K562 (cell line): ENCODE data around the gene HYAL3. TPM values are rescaled to one million over a fixed set of nuclear protein-coding genes. Genes with fewer than 3 reads are reported as not detected.
A peak's percentile ranks its signal among the peaks of the same experiment; 100 is the strongest.

ENCODE experiments used
- ATAC-seq: fragments of 200-7000 bp; cut with Tn5 transposase; 3 replicates; pipeline ENCODE4 v1.9.1; 2020; ENCODE audit warnings: moderate library complexity
- BruUV-seq: library from RNA; stranded (reverse); fragments of 400-500 nt; replicated peaks from 2 replicates; lab custom pipeline; 2021; lab: Mats Ljungman, UMichigan
- CTCF ChIA-PET: fragments of 300-600 bp; formaldehyde crosslinking; extraction: SDS; loops from one replicate; lab custom pipeline; 2021; ENCODE audit warnings: low intra/inter-chr PET ratio; lab: Yijun Ruan, JAX
- POLR2A ChIA-PET: fragments of 300-600, 350-650 bp; sonication (Branson Sonifier 250); formaldehyde crosslinking; extraction: SDS; loops from one replicate; lab custom pipeline; 2021; ENCODE audit warnings: antibody characterized with exemption, inconsistent platforms; lab: Yijun Ruan, JAX
- DNase-seq, 4 experiments: peaks; one replicate each; pipeline versions ENCODE4 v3.0.0 to v3.0.0-alpha.2; 2011 to 2018; ENCODE audit warnings: low spot score in 3 of 4, mixed read lengths in 3 of 4; ENCODE audit errors: extremely low read depth in 1 of 4
- FAIRE-seq: peaks from 2 replicates; lab custom pipeline; 2011; peaks lifted over from hg19 to GRCh38; lab: Jason Lieb, UNC
- H2AFZ ChIP-seq: 2 replicates; pipeline ENCODE4 v1.6.0; 2011; ENCODE audit warnings: low read depth, low read length, control low read depth, inconsistent platforms
- H3K27ac ChIP-seq: fragments of 200-600 bp; 3 replicates; pipeline ENCODE4 v1.8.0; 2011; ENCODE audit warnings: low read depth, mild to moderate bottlenecking, control low read depth, inconsistent platforms, low read length, moderate library complexity, mixed read lengths; ENCODE audit errors: extremely low read depth
- H3K27me3 ChIP-seq, 2 experiments: fragments of 300-600 bp in 1 of 2; 2 replicates in 1 of 2; 3 replicates in 1 of 2; pipeline versions ENCODE4 v1.6.0 to v1.8.0; 2011; ENCODE audit warnings: inconsistent platforms in 2 of 2, low read length in 2 of 2, mild to moderate bottlenecking in 1 of 2, mixed read lengths in 1 of 2, moderate library complexity in 1 of 2; ENCODE audit not compliant: control insufficient read depth in 2 of 2, insufficient read depth in 2 of 2
- H3K36me3 ChIP-seq: fragments of 300-600 bp; 3 replicates; pipeline ENCODE4 v1.8.0; 2011; ENCODE audit warnings: mild to moderate bottlenecking, low read length, inconsistent platforms; ENCODE audit not compliant: control insufficient read depth, insufficient read depth
- H3K4me1 ChIP-seq, 2 experiments: fragments of 200-600 bp in 1 of 2; replicated peaks in 1 of 2; 2 replicates in 1 of 2; 3 replicates in 1 of 2; pipeline versions ENCODE4 v1.5.1 to v1.8.0; 2011; ENCODE audit warnings: inconsistent platforms in 2 of 2, low read length in 2 of 2, mild to moderate bottlenecking in 1 of 2, mixed read lengths in 1 of 2, moderate library complexity in 1 of 2; ENCODE audit not compliant: control insufficient read depth in 2 of 2, insufficient read depth in 2 of 2
- H3K4me2 ChIP-seq: 2 replicates; pipeline ENCODE4 v1.6.1; 2011; ENCODE audit warnings: low read length, control low read depth, inconsistent platforms, mixed read lengths; ENCODE audit not compliant: insufficient read depth
- H3K4me3 ChIP-seq: fragments of 200-600 bp; sonication (generic), shearing (Covaris generic); 2 replicates; pipeline ENCODE4 v1.5.1; 2016; ENCODE audit warnings: control low read depth, inconsistent platforms
- H3K79me2 ChIP-seq: fragments of 200-600 bp; 3 replicates; pipeline ENCODE4 v1.8.0; 2011; ENCODE audit warnings: low read length, inconsistent platforms; ENCODE audit not compliant: control insufficient read depth, insufficient read depth
- H3K9ac ChIP-seq, 2 experiments: 2 replicates each; pipeline versions ENCODE4 v1.6.0 to v1.6.1; 2011; ENCODE audit warnings: low read depth in 2 of 2, low read length in 2 of 2, control low read depth in 1 of 2, inconsistent platforms in 1 of 2, mild to moderate bottlenecking in 1 of 2, mixed read lengths in 1 of 2; ENCODE audit not compliant: insufficient read depth in 1 of 2
- H3K9me1 ChIP-seq: one replicate; pipeline ENCODE4 v1.6.0; 2011; ENCODE audit warnings: inconsistent platforms, mild to moderate bottlenecking, low read length, moderate library complexity; ENCODE audit not compliant: control insufficient read depth, insufficient read depth
- H3K9me3 ChIP-seq: replicated peaks from 2 replicates; pipeline ENCODE4 v1.5.1; 2011; ENCODE audit warnings: low read depth, low read length, inconsistent platforms; ENCODE audit not compliant: control insufficient read depth, insufficient read depth
- H4K20me1 ChIP-seq: replicated peaks from 2 replicates; pipeline ENCODE4 v1.6.1; 2011; ENCODE audit warnings: low read length, inconsistent platforms, mixed read lengths; ENCODE audit not compliant: control insufficient read depth, insufficient read depth
- FOSL1 ChIP-seq: fragments of 200-800 bp; sonication (Bioruptor generic); conservative IDR thresholded peaks from 2 replicates; pipeline ENCODE4 v1.6.1; 2016; ENCODE audit warnings: missing genetic modification characterization, missing compliant biosample characterization
- FUS ChIP-seq: fragments of 200-400 bp; formaldehyde crosslinking; optimal IDR thresholded peaks from 2 replicates; pipeline ENCODE3; 2017; ENCODE audit warnings: low read depth, low read length
- HSF4 ChIP-seq: fragments of 250-450 bp; sonication (Bioruptor Pico); IDR thresholded peaks from 2 replicates; pipeline ENCODE4 v2.1.2; 2022; ENCODE audit warnings: mild to moderate bottlenecking, moderate library complexity, borderline replicate concordance
- MTA1 ChIP-seq: fragments of 450-650 bp; IDR thresholded peaks from 2 replicates; pipeline ENCODE4 v1.6.1; 2017; ENCODE audit warnings: borderline replicate concordance
- SAFB ChIP-seq: fragments of 200-400 bp; formaldehyde crosslinking; IDR thresholded peaks from 2 replicates; pipeline ENCODE4 v1.6.1; 2017; ENCODE audit warnings: low read depth, low read length, borderline replicate concordance
- SAP30 ChIP-seq: fragments of 200-600 bp; sonication (generic); IDR thresholded peaks from 2 replicates; pipeline ENCODE4 v1.6.1; 2012; ENCODE audit warnings: borderline replicate concordance, low read depth, mild to moderate bottlenecking, moderate library complexity, low read length, control low read depth, inconsistent platforms; ENCODE audit not compliant: insufficient read depth, poor library complexity, severe bottlenecking
- ZNF224 ChIP-seq: sonication (generic); formaldehyde crosslinking; IDR thresholded peaks from 2 replicates; pipeline ENCODE4 v1.8.0; 2022; ENCODE audit warnings: mild to moderate bottlenecking, missing genetic modification reagents
- WGBS: fragments of 100-300 bp; shearing (Covaris generic); methylation state at CpG from one replicate; pipeline ENCODE4 v1.1.6; 2016; ENCODE audit warnings: low coverage, mixed read lengths; ENCODE audit not compliant: insufficient coverage; ENCODE audit errors: missing lambda C conversion rate; 5-methylcytosine and 5-hydroxymethylcytosine counted together
- in situ Hi-C: fragments of 300-500 bp; cut with MboI; formaldehyde crosslinking; loops from 4 replicates; pipeline ENCODE4 v1.15.0; 2018; ENCODE audit warnings: inconsistent platforms, mixed read lengths
- intact Hi-C: fragments of 100-400 bp; cut with micrococcal nuclease; formaldehyde crosslinking; loops from 2 replicates; pipeline ENCODE4 v1.14.2; 2022
- polyA plus RNA-seq, 8 experiments: library from polyadenylated mRNA; depleted of rRNA in 4 of 8; stranded (reverse) in 5 of 8; unstranded in 3 of 8; fragments of >200 nt; fragmentation: Nextera tagmentation in 2 of 8; fragmentation: Illumina TruSeq in 1 of 8; extraction: Ambion mirVana in 2 of 8; extraction: Trizol in 1 of 8; gene quantifications; 2 replicates each; pipeline versions ENCODE4 v1.2.1 to v1.2.3, GENCODE V29; 2011 to 2014; ENCODE audit warnings: inconsistent platforms in 1 of 8, missing spikeins in 1 of 8
- total RNA-seq, 7 experiments: library from RNA; depleted of rRNA in 6 of 7; stranded (reverse); fragments of >200 nt in 6 of 7; fragmentation: Illumina TruSeq in 2 of 7; extraction: Trizol in 2 of 7; gene quantifications; 2 replicates each; pipeline versions ENCODE4 v1.2.1 to v1.2.3, GENCODE V29; 2011 to 2021; ENCODE audit warnings: low replicate concordance in 1 of 7
- TF ChIP-seq, protein P1 (sequence below): sonication (generic); formaldehyde crosslinking; IDR thresholded peaks from 2 replicates; pipeline ENCODE4 v1.8.0; 2022; ENCODE audit warnings: missing genetic modification reagents, mild to moderate bottlenecking, moderate library complexity, borderline replicate concordance
- TF ChIP-seq, protein P2 (sequence below): sonication (generic); formaldehyde crosslinking; IDR thresholded peaks from 2 replicates; pipeline ENCODE4 v1.8.0; 2022; ENCODE audit warnings: mild to moderate bottlenecking, low read depth, missing genetic modification reagents
- TF ChIP-seq, protein P3 (sequence below): sonication (generic); formaldehyde crosslinking; IDR thresholded peaks from 2 replicates; pipeline ENCODE4 v1.8.1; 2023; ENCODE audit warnings: mild to moderate bottlenecking, missing genetic modification reagents, moderate library complexity
- TF ChIP-seq, protein P4 (sequence below): sonication (generic); formaldehyde crosslinking; IDR thresholded peaks from 2 replicates; pipeline ENCODE4 v1.8.1; 2023; ENCODE audit warnings: mild to moderate bottlenecking, missing genetic modification reagents
- TF ChIP-seq, protein P5 (sequence below): fragments of 450-650 bp; IDR thresholded peaks from 2 replicates; pipeline ENCODE4 v1.6.1; 2017; ENCODE audit warnings: antibody characterized with exemption

The HYAL3 gene
- total and polyA plus RNA-seq, 9 of the 15 experiments (the other 6 are each of a cell fraction or from before 2014, with no cell fraction given) = 0.38 to 9.1 (median 6.8) TPM

DNA sequence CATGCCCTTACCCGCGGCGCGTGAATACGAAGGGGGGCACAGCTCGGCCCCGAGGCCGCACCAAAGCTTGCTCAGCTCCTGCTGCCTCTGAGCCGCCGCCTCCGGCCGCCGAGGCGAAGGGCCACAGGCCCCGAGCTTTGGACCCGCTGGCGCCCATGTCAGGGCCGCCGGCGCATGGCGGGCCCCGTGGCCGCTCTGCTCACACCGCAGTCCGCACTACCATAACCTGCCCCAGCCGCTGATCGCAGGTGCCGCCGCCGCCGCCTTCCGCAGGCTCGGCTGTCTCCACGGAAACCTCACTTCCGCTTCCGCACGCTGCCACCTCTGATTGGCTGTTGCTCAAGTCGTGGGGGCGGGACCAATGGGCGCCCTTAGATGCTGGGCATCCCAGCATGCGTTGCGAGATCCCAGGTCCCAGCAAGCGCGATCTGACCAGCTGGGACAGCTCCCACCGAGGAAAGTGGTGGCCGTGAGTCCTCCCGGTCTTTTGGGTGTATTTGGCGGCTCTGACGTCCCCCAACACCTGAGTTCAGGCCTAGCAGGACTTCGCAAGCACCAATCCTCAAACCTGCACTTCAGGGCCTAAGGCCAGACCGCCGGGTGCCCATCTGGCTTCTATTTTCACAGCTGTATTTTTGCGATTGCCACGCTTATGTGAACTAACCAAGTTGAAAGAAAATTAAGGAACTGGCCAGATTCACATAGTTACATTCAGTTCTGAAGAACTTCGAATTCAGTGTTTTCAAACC, 28.9 kb upstream of the HYAL3 start, which contains the start of gene TUSC2:
Gene TUSC2, minus strand, starts transcription at position 281 of the 749 bp plus-strand sequence. Its CDS starts 124 bp downstream, at position 157.
- H3K4me3 ChIP-seq = peak within 1 kb of the TSS; percentile 84
- H3K27me3 ChIP-seq = no peaks in the 10 kb centered on the region
- intact Hi-C loops (loop anchor here (2.0 kb wide), 1 partner anchor 29 kb away; the partner anchor contains the start of genes HYAL3 and NAA80), in situ Hi-C loops (no loop called here)
- H3K9ac ChIP-seq = peak within 1 kb of the TSS; percentile 78 to 98
- peaks cover 63% of the 10 kb centered on the region; the same call in 2 of the 3 replicates for H3K36me3 ChIP-seq
- ChIA-PET CTCF (no interaction called here), POLR2A (interaction anchor here (0.6 to 2.1 kb wide), 15 partner anchors 9 to 56 kb away, joined by 3 to 31 read pairs (median 4); partner anchors contain the start of genes HYAL1, HYAL3, NAA80 and RASSF1)
- H3K79me2 ChIP-seq = peaks cover 24% of the 10 kb centered on the region
- peak within 1 kb of the TSS; percentile 87 for H2AFZ ChIP-seq
- peak within 1 kb of the TSS; percentile 54 for H3K27ac ChIP-seq
- BruUV-seq = no TSS peak
- no peaks in the 10 kb centered on the region for H3K9me1 ChIP-seq
- peaks cover 12 to 25% of the 10 kb centered on the region in 2 experiments; a peak in 4 of 5 replicates for H3K4me1 ChIP-seq
- peak within 1 kb of the TSS; percentile 86 for H3K4me2 ChIP-seq
- H3K9me3 ChIP-seq = no peaks in the 10 kb centered on the region
- peak; percentile 97 for FAIRE-seq
- ATAC-seq = peak; percentile 91
- DNase-seq = peak; percentile 88 to 97 (median 92)
- 2% methylated on average over 41 of the region's 55 CpGs for WGBS
- H4K20me1 ChIP-seq = peaks cover 6% of the 10 kb centered on the region; the same call in 1 of the 2 replicates
- TF ChIP-seq FUS = no peak
- no peak for TF ChIP-seq MTA1
- TF ChIP-seq, protein P1, sequence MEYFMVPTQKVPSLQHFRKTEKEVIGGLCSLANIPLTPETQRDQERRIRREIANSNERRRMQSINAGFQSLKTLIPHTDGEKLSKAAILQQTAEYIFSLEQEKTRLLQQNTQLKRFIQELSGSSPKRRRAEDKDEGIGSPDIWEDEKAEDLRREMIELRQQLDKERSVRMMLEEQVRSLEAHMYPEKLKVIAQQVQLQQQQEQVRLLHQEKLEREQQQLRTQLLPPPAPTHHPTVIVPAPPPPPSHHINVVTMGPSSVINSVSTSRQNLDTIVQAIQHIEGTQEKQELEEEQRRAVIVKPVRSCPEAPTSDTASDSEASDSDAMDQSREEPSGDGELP = peak; percentile 98
- TF ChIP-seq, protein P2, sequence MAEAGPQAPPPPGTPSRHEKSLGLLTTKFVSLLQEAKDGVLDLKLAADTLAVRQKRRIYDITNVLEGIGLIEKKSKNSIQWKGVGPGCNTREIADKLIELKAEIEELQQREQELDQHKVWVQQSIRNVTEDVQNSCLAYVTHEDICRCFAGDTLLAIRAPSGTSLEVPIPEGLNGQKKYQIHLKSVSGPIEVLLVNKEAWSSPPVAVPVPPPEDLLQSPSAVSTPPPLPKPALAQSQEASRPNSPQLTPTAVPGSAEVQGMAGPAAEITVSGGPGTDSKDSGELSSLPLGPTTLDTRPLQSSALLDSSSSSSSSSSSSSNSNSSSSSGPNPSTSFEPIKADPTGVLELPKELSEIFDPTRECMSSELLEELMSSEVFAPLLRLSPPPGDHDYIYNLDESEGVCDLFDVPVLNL = no peak
- TF ChIP-seq, protein P3, sequence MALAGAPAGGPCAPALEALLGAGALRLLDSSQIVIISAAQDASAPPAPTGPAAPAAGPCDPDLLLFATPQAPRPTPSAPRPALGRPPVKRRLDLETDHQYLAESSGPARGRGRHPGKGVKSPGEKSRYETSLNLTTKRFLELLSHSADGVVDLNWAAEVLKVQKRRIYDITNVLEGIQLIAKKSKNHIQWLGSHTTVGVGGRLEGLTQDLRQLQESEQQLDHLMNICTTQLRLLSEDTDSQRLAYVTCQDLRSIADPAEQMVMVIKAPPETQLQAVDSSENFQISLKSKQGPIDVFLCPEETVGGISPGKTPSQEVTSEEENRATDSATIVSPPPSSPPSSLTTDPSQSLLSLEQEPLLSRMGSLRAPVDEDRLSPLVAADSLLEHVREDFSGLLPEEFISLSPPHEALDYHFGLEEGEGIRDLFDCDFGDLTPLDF (CRISPR knock-in tag) = no peak; the same call in 1 of the 2 replicates
- TF ChIP-seq FOSL1 (tag) = no peak
- TF ChIP-seq SAFB = no peak
- TF ChIP-seq HSF4 (CRISPR knock-in tag) = no peak
- TF ChIP-seq, protein P4, sequence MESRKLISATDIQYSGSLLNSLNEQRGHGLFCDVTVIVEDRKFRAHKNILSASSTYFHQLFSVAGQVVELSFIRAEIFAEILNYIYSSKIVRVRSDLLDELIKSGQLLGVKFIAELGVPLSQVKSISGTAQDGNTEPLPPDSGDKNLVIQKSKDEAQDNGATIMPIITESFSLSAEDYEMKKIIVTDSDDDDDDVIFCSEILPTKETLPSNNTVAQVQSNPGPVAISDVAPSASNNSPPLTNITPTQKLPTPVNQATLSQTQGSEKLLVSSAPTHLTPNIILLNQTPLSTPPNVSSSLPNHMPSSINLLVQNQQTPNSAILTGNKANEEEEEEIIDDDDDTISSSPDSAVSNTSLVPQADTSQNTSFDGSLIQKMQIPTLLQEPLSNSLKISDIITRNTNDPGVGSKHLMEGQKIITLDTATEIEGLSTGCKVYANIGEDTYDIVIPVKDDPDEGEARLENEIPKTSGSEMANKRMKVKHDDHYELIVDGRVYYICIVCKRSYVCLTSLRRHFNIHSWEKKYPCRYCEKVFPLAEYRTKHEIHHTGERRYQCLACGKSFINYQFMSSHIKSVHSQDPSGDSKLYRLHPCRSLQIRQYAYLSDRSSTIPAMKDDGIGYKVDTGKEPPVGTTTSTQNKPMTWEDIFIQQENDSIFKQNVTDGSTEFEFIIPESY = no peak; the same call in 1 of the 2 replicates
- TF ChIP-seq SAP30 = peak; percentile 61
- TF ChIP-seq ZNF224 (CRISPR knock-in tag) = no peak
- TF ChIP-seq, protein P5, sequence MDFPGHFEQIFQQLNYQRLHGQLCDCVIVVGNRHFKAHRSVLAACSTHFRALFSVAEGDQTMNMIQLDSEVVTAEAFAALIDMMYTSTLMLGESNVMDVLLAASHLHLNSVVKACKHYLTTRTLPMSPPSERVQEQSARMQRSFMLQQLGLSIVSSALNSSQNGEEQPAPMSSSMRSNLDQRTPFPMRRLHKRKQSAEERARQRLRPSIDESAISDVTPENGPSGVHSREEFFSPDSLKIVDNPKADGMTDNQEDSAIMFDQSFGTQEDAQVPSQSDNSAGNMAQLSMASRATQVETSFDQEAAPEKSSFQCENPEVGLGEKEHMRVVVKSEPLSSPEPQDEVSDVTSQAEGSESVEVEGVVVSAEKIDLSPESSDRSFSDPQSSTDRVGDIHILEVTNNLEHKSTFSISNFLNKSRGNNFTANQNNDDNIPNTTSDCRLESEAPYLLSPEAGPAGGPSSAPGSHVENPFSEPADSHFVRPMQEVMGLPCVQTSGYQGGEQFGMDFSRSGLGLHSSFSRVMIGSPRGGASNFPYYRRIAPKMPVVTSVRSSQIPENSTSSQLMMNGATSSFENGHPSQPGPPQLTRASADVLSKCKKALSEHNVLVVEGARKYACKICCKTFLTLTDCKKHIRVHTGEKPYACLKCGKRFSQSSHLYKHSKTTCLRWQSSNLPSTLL = no peak
